ENCODE data around the gene GRAMD1B. TPM values are rescaled to one million over a fixed set of nuclear protein-coding genes. Genes with fewer than 3 reads are reported as not detected.
A peak's percentile ranks its signal among the peaks of the same experiment; 100 is the strongest.

The GRAMD1B gene
- polyA plus RNA-seq, 12 donors: 5.4 to 19.4 (median 9.0) TPM; not detected in 1

DNA sequence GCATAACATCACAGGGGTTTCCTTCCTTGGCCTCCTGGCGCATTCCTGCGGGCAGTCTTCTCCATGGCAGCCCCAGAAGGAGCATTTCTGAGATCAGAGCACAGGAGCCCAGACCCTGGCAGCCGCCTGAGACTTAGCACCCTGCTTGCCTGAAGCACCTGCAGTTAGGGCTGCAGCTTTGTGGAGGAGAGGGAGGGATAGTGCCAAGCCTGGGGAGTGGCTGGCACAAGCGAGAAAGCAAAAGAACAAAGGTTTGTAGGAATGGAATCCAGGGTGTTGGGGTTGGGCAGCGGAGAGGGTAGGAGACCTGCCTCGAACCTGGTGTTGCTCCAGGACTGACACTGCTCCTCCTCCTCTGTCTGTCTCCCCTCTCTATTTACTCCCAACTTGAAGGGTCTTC is 157.5 kb downstream of the GRAMD1B start:
- no peak for DNase-seq

DNA sequence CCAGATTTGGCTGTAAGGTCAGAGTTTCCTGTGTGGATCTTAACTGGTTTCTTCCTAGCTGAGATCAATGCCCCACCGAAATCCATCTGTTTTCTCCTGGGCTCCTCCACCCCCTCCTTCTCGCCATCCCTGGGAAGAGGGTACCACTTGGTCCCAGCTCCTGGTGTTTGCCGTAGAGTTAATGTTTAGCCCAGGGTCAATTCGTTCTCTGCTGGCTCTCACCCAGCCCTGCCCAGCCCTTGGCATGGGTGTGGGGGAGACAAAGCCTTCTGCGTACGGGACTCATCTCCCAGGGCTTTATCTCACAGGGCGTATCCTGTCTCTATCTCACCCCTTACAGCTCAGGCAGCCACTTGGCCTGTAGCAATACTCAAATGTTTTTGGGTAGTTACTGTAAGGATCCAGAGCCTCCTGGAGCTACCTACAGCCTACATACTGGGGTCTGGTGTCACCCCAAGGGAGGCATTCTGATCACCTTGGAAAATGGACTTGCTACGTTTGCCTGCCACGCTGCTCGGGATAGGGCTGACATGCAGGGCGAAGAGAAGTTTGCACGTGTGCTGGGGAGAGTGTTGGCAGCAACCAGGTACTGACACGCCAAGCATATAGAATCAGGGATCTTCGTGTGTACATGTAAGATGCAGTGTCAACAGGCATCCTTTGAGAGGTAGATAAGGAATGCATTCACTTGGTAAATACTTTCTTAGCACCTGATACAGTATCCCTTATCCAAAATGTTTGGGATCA is 158.2 kb downstream of the GRAMD1B start:
- no peak for DNase-seq

DNA sequence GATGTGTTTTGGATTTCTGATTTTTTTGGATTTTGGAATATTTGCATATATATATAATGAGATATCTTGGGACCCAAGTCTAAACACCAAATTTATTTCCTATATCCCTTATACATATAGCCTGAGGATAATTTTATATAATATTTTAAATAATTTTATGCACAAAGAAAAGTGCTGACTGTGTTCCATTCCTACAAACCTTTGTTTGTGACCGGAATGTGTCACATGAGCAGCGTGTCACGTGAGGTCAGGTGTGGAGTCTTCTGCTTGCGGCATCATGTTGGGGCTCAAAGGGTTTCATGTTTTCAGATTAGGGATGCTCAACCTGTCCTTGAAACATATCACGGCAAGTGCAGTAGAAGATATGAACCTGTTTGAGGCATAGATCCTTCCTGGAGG is 158.8 kb downstream of the GRAMD1B start:
- no peak for DNase-seq

GRCh38 chr11:123590296-123590912 is 160.3 kb downstream of the GRAMD1B start:
- peak; percentile 58 for DNase-seq

GRCh38 chr11:123593570-123593969 is 163.5 kb downstream of the GRAMD1B start:
- DNase-seq: no peak

GRCh38 chr11:123594188-123594901 is 164.3 kb downstream of the GRAMD1B start:
- DNase-seq: no peak

- DNase-seq: no peak
These were observed 164.9 kb downstream of the GRAMD1B start for GRCh38 chr11:123594921-123595320.

GRCh38 chr11:123597859-123598258 is 167.8 kb downstream of the GRAMD1B start:
- no peak for DNase-seq

DNA sequence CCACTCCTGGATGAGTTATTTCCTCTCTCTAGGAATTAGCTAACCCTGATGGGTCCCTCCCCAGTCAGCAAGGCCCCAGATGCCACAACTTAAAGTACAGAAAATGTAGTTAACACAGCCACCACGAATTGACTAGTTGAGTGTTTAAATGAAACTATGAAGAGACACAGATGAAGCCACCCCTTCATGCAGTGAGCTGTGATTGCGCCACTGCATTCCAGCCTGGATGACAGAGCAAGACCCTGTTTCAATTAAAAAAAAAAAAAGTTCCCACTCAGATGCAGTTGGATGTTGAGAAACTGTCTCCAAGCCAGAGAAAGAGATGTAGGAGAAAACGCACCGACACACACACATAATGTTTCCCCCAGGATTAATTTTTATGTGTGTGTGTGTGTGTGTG is 171.1 kb downstream of the GRAMD1B start:
- no peak for DNase-seq

GRCh38 chr11:123601743-123602142 is 171.7 kb downstream of the GRAMD1B start:
- no peak for DNase-seq

- no peak for DNase-seq
These were observed 173.6 kb downstream of the GRAMD1B start for GRCh38 chr11:123603666-123604065.

DNA sequence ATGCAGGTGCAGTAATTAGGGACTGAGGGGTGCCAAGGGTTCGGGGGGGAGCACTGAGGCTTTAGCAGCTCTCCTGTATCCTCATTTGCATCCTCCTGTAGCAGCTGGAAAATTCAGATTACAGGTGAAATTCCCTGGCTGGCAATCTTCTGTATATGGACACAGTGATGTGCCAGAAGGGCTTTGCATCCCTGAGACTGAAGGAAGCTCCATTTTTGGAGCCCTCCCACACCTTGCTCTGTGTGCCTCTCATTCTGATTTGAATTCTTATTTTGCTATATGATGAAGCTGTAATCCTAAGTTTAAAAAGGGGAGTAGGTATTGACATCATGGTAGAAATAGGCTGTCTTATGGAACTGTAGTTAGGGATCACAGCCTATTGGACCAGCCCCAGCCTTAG is 177.7 kb downstream of the GRAMD1B start:
- no peak for DNase-seq

- DNase-seq: no peak
These were observed 178.3 kb downstream of the GRAMD1B start for GRCh38 chr11:123608371-123608770.

- DNase-seq: no peak
These were observed 178.9 kb downstream of the GRAMD1B start for GRCh38 chr11:123608945-123609344.

GRCh38 chr11:123611698-123612097 is 181.6 kb downstream of the GRAMD1B start:
- no peak for DNase-seq

DNA sequence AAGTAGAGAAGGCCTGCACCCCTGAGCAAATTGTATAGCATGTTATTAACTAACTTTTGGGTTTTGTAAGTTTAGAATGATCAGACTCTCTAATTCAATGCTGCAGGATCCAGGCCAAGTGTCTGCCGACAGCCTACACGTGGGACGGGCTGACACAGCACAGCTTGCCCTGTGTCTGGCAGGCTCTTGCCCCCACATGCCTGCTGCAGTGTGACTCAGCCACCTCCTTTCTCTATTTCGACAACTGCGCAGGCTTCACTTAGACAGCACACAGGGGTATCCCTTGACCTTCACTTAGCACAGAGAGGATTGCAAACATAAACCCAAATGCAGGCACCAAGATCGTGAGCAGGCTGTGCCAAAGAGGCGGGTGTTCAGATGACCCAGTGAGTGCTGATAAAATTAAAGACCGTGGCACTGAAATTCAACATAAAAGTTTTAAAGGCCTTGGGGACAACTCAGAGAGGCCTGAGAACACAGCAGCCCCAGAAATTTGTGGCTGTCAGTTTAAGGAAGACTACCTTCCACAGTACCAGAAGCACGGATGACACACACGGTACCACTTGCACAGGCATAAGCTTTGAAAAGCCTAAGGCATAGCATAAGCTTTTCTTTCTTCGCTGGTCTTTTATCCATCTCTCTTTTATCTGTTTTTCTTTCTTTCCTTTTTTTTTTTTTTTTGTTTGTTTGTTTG is 186.6 kb downstream of the GRAMD1B start:
- no peak for DNase-seq

DNA sequence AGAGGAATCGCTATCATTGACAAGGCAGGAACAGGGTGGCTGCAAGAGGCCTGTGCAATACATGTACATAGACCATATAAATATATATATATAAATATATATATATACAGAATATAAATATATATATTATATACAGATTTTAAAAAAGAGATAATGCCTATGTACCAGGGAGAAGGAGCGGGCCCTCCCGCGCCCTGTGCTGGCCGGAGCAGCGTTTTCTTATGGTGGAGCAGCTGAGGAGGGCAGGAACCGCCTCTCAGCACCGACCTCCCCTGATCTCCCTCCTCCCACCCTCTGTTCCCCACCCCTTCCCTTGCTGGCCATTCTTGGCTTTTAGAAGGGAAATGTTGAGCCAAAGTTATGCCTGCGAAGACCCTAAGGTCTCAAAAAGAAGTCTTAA is 192.5 kb downstream of the GRAMD1B start:
- DNase-seq: no peak

GRCh38 chr11:123624974-123625373 is 194.9 kb downstream of the GRAMD1B start:
- no peak for DNase-seq

DNA sequence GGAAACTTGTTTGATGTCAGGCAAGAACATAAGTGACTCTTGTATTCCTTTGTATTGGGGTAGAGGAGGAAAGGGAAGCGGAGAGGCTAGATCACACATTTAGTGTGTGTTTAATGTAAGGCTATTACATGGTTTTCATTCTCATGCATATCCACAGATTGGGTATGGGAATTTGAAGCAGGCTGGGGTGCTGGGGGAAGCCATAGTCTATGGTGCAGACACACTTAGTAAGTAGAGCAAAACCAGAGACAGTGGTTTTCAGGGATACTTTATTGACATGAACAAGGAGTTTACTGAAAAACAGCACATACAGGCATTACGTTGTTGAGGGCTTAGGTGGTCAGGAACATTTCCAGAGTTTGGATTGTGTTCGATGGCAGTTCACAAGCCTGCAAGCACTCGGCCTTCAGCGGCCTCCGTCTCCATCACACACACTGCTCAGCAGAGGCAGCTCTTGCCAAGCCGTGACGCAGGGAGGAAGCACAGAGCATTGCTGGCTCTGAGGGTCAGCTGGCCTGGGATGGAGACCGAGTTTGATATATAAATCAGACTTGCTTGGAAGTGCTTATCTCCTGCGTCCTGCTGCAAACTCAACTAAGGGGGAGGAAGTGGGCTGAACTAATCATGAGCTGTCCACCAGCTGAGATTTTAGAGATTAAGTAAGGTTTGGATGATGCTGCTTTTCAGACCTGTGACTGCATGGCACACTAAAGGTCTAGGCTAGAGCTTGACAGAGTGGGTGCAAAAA is 199.0 kb downstream of the GRAMD1B start:
- DNase-seq: peak; percentile 17

GRCh38 chr11:123630126-123630608 is 200.1 kb downstream of the GRAMD1B start:
- DNase-seq: no peak

DNA sequence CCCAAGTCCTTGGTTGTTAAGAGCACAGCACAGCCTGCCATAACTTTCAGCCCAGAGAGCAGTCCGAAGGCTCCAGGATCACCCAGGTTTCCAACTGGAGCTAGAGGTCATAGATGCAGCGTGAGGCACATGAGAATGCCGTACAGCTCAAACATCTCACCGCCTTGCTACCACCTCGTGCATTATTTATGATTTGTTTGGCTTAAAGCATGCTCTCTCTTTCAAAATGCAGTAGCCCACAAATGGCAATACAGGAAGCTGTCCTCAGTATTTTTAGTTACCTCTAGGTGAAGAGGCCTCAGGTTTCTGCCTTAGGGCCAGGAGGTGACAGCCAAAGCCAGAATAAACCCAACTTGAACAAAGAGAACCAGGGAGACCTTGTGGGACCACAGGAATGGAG is 210.0 kb downstream of the GRAMD1B start:
- DNase-seq: no peak

All from muscle of arm (tissue), 12 donors.